ENCODE data around the gene BDKRB2.

The BDKRB2 gene

DNA sequence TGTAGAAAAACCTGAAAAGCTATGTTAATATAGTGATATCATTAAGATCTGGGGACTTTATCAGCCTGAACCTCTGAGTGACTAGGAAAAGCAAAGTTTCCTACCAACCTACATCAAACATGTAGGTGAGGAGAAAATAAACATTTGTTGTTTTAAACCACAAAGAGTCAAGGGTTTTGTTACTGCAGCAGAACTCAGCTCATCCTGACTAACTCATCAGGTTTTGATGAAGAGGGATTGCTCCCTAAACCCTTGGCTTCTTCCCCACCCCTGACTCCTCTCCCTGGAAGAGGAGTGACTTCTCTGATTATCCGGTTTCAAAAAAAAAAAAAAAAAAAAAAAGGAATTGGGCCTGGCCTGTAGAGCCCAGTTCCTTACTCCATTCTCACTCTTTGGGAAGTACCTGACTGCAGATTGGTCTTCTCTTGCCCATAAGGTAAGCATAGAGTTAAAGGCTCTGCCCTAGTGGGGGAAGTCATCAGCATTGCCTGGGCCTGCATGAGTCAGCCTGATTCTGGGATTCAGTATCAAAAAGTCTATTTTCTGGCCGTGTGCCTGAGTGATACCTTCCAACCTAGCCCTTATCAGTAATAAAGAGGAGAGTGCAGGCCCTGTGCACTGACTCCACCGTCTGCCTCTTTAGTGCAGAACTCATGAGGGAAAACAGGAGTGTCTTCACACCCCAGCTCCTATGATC is 68.3 kb downstream of the BDKRB2 start:
- no peak for DNase-seq (ENCODE audit: low spot score)

DNA sequence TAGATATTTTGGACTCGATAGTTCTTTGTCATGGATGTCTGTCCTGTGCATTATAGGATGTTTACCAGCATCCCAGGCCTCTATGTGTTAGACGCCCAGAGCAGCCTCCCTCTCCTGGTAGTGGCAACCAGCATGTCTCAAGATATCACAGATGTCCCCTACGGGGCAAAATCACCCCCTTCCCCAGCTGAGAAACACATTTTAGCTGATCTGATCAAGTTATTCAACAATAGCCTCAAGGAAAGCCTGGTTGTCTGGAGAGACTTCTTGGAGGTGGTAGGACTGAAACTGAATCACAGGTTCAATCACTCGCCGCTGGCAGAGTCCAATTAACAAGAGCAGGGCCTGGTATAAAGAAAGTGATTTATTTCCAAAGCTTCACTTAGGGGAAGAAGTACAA is 69.0 kb downstream of the BDKRB2 start:
- no peak for DNase-seq (ENCODE audit: low spot score)

DNA sequence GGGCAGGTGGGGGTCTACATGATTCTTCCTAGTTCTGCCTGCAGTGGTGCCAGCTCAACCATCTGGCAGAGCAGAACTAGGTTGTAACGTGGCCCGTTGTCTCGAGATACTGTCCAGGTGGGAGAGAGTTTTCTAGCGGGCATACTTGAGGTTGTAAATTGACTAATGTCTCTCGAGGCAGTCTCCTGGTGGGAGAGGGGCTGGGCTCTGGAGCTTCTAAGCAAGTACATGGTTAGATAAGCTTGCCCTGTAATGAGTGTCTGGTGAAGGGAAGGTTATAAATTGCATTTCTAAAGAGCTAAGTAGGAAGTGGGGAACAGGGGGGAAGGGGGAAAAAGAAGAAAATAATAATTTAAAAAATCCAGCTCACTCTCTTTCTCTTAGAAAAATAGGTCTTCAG is 69.5 kb downstream of the BDKRB2 start:
- no peak for DNase-seq (ENCODE audit: low spot score)

DNA sequence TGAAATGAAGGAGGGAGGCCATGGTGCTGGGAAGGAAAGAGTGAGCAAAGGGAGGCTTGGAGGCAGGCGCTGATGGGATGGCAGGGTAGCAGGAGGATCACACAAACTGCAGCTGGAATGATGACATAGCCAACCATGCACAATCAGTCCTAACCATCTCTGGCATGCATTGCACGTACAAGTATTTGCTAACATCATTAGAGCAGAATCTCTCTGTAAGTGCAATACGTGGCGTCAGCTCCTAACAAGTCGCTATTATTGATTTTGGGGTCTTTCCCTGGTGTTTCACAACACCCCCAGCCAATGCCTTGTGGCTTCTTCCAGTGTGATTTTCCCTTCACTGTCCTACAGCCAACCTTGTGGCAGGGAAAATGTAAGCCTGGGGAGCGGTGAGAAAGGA is 69.9 kb downstream of the BDKRB2 start:
- DNase-seq (ENCODE audit: low spot score), result no peak

DNA sequence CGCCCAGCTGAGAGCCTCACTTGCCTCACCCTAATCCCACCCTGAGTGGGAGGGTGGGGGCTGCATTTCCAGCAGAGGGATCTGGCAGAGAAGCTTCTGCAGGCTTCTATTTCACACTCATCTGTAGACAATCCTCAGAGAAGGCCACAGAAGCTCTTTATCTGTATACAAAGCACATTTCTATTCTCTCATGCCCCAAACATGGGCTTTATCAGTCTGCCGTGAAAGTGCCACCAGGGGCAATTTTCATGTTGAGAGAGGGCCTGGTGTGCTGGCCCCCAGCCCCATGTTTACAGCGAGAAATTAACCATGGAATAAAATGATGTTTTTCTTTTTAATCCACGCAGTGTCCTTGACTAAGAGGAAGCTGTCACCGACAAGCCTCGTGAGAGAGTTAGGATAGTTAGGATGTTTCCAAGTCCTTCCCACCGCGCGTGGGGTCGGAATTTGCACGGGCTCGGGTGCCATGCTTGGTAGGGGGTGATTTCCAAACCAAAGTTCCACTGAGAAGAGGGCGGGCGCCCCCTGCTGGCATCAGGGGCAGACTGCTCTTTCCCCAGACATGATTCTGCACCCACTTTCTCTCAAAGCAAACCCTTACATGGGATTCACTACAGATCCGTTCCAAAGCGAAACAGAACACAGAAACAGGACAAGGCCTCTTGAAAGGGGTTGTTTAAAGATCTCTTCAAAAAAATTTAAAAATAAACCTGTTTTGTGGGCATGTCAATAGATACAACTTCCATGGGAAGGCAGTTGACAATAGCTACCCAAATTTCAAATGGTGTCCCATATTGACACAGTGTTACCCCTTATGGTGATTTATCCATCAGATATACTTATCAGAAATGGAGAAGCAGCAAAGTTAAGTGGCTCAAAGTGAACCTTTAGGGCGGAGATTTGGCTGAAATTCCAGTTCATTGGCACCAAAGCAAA is 70.8 kb downstream of the BDKRB2 start:
- DNase-seq (ENCODE audit: low spot score), result peak; percentile 55

DNA sequence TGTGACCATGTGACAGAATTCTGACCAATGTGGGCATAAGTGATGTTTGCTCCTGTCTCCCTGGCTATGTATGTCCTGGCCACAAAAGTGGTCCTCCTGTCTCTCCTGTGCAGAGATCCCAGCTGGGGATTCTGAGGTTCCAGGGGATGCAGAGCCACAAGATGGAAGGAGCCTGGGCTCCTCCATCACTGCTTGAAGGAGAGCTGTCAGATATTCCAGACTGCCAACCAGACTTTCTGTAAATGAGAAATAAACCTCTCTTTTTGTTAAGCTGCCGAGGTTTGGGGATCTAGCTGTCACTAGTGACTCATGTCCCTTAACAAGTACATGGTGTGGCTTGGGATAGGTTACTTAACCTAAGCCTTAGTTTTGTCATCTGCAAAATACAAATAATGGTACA is 73.3 kb downstream of the BDKRB2 start:
- DNase-seq (ENCODE audit: low spot score), result no peak

DNA sequence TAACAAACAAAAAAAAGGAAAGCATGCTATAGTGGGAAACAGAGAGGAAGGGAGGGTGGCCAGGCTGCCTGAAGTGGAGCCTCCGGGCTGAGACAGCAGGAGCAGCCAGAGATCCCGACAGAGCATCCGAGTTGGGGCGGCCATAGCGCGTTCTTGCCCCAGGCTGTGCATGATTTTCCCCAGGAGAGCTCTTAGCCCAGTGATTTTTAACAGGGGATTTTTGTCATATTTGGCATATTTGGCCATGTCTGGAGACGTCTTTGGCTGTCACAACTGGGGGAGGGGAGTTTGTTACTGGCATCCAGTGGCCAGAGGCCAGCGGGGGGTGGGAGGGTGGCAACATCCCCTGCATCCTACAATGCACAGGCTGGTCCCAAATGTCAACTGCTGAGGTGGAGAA is 74.9 kb downstream of the BDKRB2 start:
- no peak for DNase-seq (ENCODE audit: low spot score)

DNA sequence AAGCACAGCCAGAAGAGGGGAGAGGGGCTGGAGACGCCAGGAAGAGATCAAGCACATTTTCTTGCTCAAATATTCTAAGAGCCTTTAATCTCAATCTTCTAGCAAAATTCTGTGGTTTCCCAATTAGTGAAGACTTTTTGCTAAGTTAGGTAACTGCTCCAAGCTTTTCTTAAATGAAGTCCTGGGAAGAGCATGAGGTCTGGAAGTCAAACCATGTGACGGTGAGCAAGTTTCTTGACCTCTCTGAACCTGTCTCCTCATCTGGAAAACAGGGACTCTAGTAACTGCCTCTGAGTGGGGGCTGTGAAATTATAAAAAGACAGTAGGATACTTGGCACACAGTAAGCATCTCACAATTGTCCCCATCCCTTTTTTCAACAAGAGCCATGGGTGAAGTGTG is 75.5 kb downstream of the BDKRB2 start:
- no peak for DNase-seq (ENCODE audit: low spot score)

DNA sequence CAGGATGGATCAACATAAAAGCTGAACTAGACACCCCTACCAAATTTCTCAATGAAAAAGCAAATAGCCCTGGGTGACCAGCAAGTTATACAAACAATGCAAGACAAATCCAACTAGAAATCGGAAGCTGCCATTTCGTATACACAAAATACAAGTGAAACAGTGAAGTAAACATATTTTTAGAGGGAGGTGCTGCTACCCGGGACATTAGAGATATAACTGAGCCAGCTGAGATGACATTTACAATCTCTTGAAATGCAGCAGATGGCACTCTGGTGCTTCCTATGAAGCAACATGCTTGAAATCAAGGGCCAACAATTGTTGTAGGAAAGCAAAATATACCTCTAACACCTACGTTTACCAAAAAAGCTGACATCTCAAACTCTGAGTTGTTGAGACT is 76.8 kb downstream of the BDKRB2 start:
- DNase-seq (ENCODE audit: low spot score), result no peak

DNA sequence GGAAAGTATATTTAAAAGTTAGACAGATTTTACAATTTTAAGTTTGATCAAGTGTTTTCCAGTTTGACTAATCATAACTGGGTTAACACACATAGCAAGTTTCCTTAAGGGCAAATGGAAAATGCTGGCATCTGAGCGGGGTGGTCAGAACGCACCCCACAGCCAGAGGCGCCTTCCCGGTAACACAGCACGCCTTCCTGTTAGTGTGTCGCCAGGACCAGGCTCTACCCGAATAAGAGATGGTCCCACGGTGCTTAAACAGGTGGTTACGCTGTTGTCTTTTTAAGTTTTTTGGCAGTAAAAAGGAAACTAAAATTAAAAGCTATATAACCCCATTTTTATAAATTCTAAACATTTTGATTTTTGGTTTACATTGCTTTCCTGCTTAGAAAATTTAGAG is 79.4 kb downstream of the BDKRB2 start:
- DNase-seq (ENCODE audit: low spot score), result no peak

DNA sequence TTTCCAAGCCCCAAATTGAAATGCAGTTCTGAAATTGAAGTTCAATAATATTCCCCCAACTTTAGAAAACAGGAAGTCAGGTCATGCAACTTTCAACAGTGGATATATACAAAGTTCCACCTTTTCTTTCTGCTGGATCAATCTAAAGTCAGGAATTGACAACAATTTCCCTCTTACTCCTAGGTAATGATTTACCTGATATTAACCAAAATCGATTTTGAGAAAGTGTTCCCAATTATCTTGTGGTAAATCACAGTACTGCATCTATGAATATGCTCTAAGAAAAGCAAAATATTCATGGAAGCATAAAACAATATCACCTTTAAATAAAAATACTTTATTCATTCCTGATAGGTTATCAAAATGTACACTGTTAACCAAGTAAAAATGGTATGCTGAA is 79.8 kb downstream of the BDKRB2 start:
- DNase-seq (ENCODE audit: low spot score), result no peak

DNA sequence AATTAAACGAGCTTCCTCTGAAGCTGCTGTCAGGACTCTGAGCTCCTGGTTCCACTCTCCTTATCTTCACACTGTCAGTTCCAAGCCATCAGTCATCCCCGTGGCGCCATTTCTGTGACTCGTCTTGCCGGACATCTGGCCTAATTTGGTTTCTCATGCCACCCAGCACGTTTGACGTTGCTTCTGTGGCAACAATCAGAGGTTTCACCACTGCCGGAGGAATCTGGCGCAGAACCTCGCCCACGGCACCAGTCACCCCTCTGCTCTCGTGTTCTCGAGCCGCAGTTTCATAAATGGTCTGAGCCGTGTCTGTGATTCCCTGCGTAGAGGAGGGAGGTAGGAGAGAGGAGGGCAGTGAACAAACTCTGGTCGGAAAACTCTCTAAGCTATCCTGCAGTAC is 81.0 kb downstream of the BDKRB2 start:
- no peak for DNase-seq (ENCODE audit: low spot score)

DNA sequence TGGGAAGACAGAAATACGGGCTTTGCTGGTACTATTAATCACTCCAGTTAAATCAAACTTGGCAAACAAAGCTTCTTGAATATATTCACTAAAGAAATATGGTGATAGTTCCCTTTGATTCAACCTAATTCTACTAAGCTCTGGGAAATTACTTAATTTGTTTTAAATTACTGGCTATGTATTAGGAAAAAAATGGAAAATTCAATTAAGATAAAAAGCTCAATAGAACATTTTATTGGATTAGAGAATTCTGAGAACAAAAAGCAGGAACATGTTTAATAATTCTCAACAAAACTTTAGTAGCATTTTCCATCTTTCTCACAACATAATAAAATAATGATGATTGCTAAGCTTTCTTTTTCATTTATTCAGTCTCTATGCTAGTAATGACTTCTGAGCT is 81.6 kb downstream of the BDKRB2 start:
- DNase-seq (ENCODE audit: low spot score), result no peak

DNA sequence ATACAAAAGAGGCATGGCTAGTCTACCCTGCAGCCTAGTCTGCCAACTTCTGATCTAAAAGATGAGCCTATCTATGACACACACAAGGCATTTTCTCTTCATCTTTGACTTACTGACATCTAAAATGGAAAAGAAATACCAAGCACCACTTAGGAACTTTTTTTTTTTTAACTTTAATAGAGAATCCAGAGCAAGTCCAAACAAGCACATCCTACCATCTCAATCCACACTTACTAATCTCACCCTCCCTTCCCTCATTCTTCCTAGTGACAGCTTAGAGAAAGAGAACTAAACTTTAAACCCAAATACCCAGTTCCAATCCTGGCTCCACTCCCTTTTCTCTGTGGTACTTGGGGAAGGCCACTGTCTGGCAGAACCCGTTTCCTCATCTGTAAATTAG is 83.2 kb downstream of the BDKRB2 start:
- no peak for DNase-seq (ENCODE audit: low spot score)

All from RKO (cell line).